CD14-positive monocyte (primary cell): ENCODE data around the gene HOGA1. TPM values are rescaled to one million over a fixed set of nuclear protein-coding genes. Genes with fewer than 3 reads are reported as not detected.

ENCODE experiments used
- DNase-seq, 3 donors: peaks; one replicate each; pipeline ENCODE4 v3.0.0-alpha.2; 2011 to 2022
- H2AFZ ChIP-seq: 2 replicates; pipeline ENCODE4 v1.6.0; 2012; ENCODE audit warnings: mild to moderate bottlenecking, low read depth, low read length, inconsistent platforms; ENCODE audit not compliant: insufficient read depth, poor library complexity, severe bottlenecking
- H3K27ac ChIP-seq, 2 donors: 1 replicate in 1 of 2; 2 replicates in 1 of 2; pipeline ENCODE4 v1.5.1; 2012 to 2013; ENCODE audit warnings: low read length in 2 of 2, control low read depth in 1 of 2, inconsistent platforms in 1 of 2, low read depth in 1 of 2, mild to moderate bottlenecking in 1 of 2
- H3K27me3 ChIP-seq, 2 donors: one replicate each; pipeline versions ENCODE4 v1.6.0 to v1.6.1; 2011 to 2013; ENCODE audit warnings: low read length in 2 of 2; ENCODE audit not compliant: control insufficient read depth in 2 of 2, insufficient read depth in 2 of 2
- H3K36me3 ChIP-seq, 2 donors: replicated peaks in 1 of 2; 1 replicate in 1 of 2; 2 replicates in 1 of 2; pipeline versions ENCODE4 v1.5.1 to v1.6.1; 2012 to 2013; ENCODE audit warnings: low read length in 2 of 2, control low read depth in 1 of 2, inconsistent platforms in 1 of 2, mild to moderate bottlenecking in 1 of 2; ENCODE audit not compliant: insufficient read depth in 2 of 2, control insufficient read depth in 1 of 2
- H3K4me1 ChIP-seq, 2 donors: 1 replicate in 1 of 2; 2 replicates in 1 of 2; pipeline versions ENCODE4 v1.5.1 to v1.6.1; 2012 to 2013; ENCODE audit warnings: low read length in 2 of 2, control low read depth in 1 of 2, inconsistent platforms in 1 of 2, mild to moderate bottlenecking in 1 of 2, moderate library complexity in 1 of 2; ENCODE audit not compliant: insufficient read depth in 2 of 2, control insufficient read depth in 1 of 2
- H3K4me2 ChIP-seq: replicated peaks from 2 replicates; pipeline ENCODE3; 2012; ENCODE audit warnings: low read length, moderate library complexity, mild to moderate bottlenecking; ENCODE audit not compliant: poor library complexity, severe bottlenecking; ENCODE audit errors: extremely low read depth
- H3K4me3 ChIP-seq, 3 experiments: fragments of 200-600 bp in 1 of 3; sonication (generic) in 1 of 3; replicated peaks in 1 of 3; 1 replicate in 2 of 3; 2 replicates in 1 of 3; pipeline ENCODE4 v1.5.1; 2011 to 2013; ENCODE audit warnings: low read length in 3 of 3, mild to moderate bottlenecking in 3 of 3, control low read depth in 2 of 3, low read depth in 2 of 3, inconsistent platforms in 1 of 3, moderate library complexity in 1 of 3
- H3K79me2 ChIP-seq: 2 replicates; pipeline ENCODE4 v1.6.0; 2012; ENCODE audit warnings: mild to moderate bottlenecking, control low read depth, inconsistent platforms, low read length, moderate library complexity; ENCODE audit not compliant: insufficient read depth
- H3K9ac ChIP-seq: 2 replicates; pipeline ENCODE4 v1.6.0; 2017; ENCODE audit warnings: low read length, mild to moderate bottlenecking; ENCODE audit not compliant: insufficient read depth, poor library complexity, severe bottlenecking
- H3K9me3 ChIP-seq, 2 donors: replicated peaks in 1 of 2; 1 replicate in 1 of 2; 2 replicates in 1 of 2; pipeline versions ENCODE4 v1.5.1 to v1.6.1; 2012 to 2013; ENCODE audit warnings: low read length in 2 of 2, control low read depth in 1 of 2; ENCODE audit not compliant: control insufficient read depth in 1 of 2, insufficient read depth in 1 of 2
- H4K20me1 ChIP-seq: 2 replicates; pipeline ENCODE4 v1.6.0; 2012; ENCODE audit warnings: mild to moderate bottlenecking, low read length, control low read depth, moderate library complexity; ENCODE audit not compliant: insufficient read depth
- H3K27ac Mint-ChIP-seq, 7 donors: one replicate each; pipeline ENCODE4 v1.8.0; 2020; ENCODE audit warnings: mild to moderate bottlenecking in 7 of 7, mixed read lengths in 7 of 7, moderate library complexity in 6 of 7, inconsistent platforms in 2 of 7
- H3K27me3 Mint-ChIP-seq, 3 donors: one replicate each; pipeline ENCODE4 v1.8.0; 2021 to 2022; ENCODE audit warnings: low read depth in 3 of 3, mild to moderate bottlenecking in 3 of 3, mixed read lengths in 3 of 3, moderate library complexity in 3 of 3, inconsistent platforms in 1 of 3
- H3K36me3 Mint-ChIP-seq, 2 donors: one replicate each; pipeline ENCODE4 v1.8.0; 2020; ENCODE audit warnings: mixed read lengths in 2 of 2, inconsistent platforms in 1 of 2, mild to moderate bottlenecking in 1 of 2
- H3K4me1 Mint-ChIP-seq: one replicate; pipeline ENCODE4 v1.8.0; 2020; ENCODE audit warnings: mild to moderate bottlenecking, mixed read lengths
- H3K4me3 Mint-ChIP-seq, 2 donors: one replicate each; pipeline ENCODE4 v1.8.0; 2020; ENCODE audit warnings: mild to moderate bottlenecking in 2 of 2, mixed read lengths in 2 of 2, moderate library complexity in 1 of 2
- H3K9me3 Mint-ChIP-seq, 7 donors: one replicate each; pipeline ENCODE4 v1.8.0; 2020 to 2022; ENCODE audit warnings: mixed read lengths in 7 of 7, mild to moderate bottlenecking in 6 of 7, moderate library complexity in 6 of 7, inconsistent platforms in 2 of 7
- WGBS: methylation state at CpG from one replicate; pipeline ENCODE4 v1.1.5; 2013; ENCODE audit warnings: missing lambda C conversion rate; ENCODE audit not compliant: insufficient coverage; 5-methylcytosine and 5-hydroxymethylcytosine counted together
- intact Hi-C, 2 donors: fragments of 100-400 bp; cut with micrococcal nuclease; formaldehyde crosslinking; loops; one replicate each; pipeline versions ENCODE4 v1.15.0 to v1.15.1; 2023
- polyA plus RNA-seq, 3 donors: library from polyadenylated mRNA; depleted of rRNA in 1 of 3; unstranded in 2 of 3; stranded (reverse) in 1 of 3; fragments of 300-500 nt in 2 of 3; fragments of >200 nt in 1 of 3; fragmentation: Illumina TruSeq in 2 of 3; gene quantifications; 1 replicate in 2 of 3; 2 replicates in 1 of 3; pipeline ENCODE4 v1.2.3, GENCODE V29; 2012 to 2021
- TF ChIP-seq, protein P1 (sequence below): fragments of 200-600 bp; IDR thresholded peaks from one replicate; pipeline ENCODE4 v1.8.0; 2022; ENCODE audit warnings: antibody characterized with exemption, mild to moderate bottlenecking

Gene HOGA1
- polyA plus RNA-seq, 3 donors = not detected

DNA sequence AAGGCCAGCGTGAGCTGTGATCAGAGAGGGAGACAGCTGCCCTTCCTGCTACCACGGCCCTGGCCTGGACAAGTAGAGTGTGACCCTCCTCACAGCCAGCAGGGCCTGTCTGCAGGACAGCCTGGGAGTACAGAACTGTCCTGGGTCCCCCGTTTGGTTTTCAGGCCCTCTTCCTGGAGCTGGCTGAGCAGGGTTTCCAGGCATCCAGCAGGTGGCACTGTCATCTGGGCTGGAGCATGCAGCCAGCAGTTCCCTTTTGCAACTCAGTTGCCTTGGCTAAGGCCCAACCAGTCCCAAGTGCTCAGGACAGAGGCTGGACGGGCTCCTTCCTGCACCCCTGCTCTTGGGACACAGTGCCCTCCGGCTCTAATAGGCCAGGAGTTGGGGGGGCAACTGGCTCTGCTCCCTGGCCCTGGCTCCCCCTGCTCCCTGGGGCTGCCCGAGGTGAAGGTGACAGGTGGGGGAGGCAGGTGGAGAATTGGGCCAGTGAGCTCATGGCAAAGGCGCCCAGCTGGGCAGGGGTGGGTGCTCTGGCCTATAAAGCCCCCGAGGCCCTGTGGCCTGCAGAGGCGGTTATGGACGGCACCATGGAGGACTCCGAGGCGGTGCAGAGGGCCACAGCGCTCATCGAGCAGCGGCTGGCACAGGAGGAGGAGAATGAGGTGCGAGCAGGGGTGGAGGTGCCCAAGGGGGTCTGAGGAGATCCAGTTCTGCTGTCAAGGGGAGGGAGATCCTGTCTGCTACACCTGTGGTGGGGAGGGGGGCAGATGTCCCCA lies 11.8 kb upstream of the HOGA1 start, which contains the start of gene ANKRD2:
TSS of gene ANKRD2 (plus strand) at position 566 of the 776 bp plus-strand sequence. CDS start at position 576, 10 bp downstream.
- peaks cover 27 to 39% of the 10 kb centered on the region in 2 donors for H3K36me3 Mint-ChIP-seq
- no peak within 1 kb of the TSS for H3K4me3 Mint-ChIP-seq
- H3K36me3 ChIP-seq = peaks cover 28 to 44% of the 10 kb centered on the region in 2 donors
- no peak within 1 kb of the TSS for H3K27ac ChIP-seq
- H3K27me3 Mint-ChIP-seq = peaks cover 0 to 3% (median under 1%) of the 10 kb centered on the region in 3 donors
- no peak within 1 kb of the TSS for H3K4me2 ChIP-seq
- intact Hi-C loops = loop anchor here in 1 of 2 donors (10.0 kb wide), 2 partner anchors 92 to 162 kb away; partner anchors contain the start of gene ZFYVE27
- no peaks in the 10 kb centered on the region for H3K79me2 ChIP-seq
- peaks cover 4% of the 10 kb centered on the region for H4K20me1 ChIP-seq
- H3K4me1 Mint-ChIP-seq = no peaks in the 10 kb centered on the region
- H2AFZ ChIP-seq = no peak within 1 kb of the TSS
- peak within 1 kb of the TSS in 2 of 7 donors; percentile 26 to 66 for H3K27ac Mint-ChIP-seq
- DNase-seq = peak; percentile 47 to 65 (median 47)
- 67% methylated on average over 13 of the region's 16 CpGs for WGBS
- no peaks in the 10 kb centered on the region for H3K27me3 ChIP-seq
- no peak within 1 kb of the TSS for H3K9ac ChIP-seq
- H3K9me3 Mint-ChIP-seq = no peaks in the 10 kb centered on the region
- H3K9me3 ChIP-seq = no peaks in the 10 kb centered on the region
- no peaks in the 10 kb centered on the region for H3K4me1 ChIP-seq
- TF ChIP-seq, protein P1, sequence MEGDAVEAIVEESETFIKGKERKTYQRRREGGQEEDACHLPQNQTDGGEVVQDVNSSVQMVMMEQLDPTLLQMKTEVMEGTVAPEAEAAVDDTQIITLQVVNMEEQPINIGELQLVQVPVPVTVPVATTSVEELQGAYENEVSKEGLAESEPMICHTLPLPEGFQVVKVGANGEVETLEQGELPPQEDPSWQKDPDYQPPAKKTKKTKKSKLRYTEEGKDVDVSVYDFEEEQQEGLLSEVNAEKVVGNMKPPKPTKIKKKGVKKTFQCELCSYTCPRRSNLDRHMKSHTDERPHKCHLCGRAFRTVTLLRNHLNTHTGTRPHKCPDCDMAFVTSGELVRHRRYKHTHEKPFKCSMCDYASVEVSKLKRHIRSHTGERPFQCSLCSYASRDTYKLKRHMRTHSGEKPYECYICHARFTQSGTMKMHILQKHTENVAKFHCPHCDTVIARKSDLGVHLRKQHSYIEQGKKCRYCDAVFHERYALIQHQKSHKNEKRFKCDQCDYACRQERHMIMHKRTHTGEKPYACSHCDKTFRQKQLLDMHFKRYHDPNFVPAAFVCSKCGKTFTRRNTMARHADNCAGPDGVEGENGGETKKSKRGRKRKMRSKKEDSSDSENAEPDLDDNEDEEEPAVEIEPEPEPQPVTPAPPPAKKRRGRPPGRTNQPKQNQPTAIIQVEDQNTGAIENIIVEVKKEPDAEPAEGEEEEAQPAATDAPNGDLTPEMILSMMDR = peak; percentile 83
- no peak within 1 kb of the TSS for H3K4me3 ChIP-seq

DNA sequence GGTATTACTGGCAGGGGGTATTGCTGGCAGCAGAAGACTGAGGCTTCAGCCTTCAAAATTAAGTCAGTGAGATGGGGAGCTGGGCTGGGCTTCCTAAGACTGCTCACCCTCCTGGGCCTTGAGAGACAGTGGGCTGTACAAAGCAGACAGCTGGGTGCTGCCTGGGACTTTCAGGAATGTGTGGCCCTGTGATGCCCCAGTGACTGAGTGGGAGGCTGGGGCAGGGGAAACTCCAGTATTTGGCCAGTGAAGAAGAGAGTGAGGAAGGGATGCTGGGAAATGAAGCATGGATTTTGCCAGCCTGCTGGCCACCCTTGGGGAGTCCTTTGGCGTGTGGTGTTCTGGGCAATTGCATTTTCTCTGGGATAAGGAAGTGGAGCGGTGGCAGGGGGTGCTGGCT lies 11.2 kb upstream of the HOGA1 start:
- no peaks in the 10 kb centered on the region for H3K27me3 ChIP-seq
- H3K79me2 ChIP-seq = no peaks in the 10 kb centered on the region
- no peak overlapping the region for H3K27ac ChIP-seq
- no peak overlapping the region for H3K4me3 ChIP-seq
- Mint-ChIP-seq H3K36me3 (peaks cover 24 to 38% of the 10 kb centered on the region in 2 donors), H3K4me3 (no peak overlapping the region), H3K9me3 (no peaks in the 10 kb centered on the region), H3K27ac (no peak overlapping the region), H3K27me3 (peaks cover 2 to 7% (median 6%) of the 10 kb centered on the region in 3 donors), H3K4me1 (no peaks in the 10 kb centered on the region)
- TF ChIP-seq, protein P1 = no peak
- no peak overlapping the region for H3K4me2 ChIP-seq
- no peak for DNase-seq
- H3K9me3 ChIP-seq = no peaks in the 10 kb centered on the region
- H3K36me3 ChIP-seq = peaks cover 25 to 41% of the 10 kb centered on the region in 2 donors
- peaks cover 4% of the 10 kb centered on the region for H4K20me1 ChIP-seq
- no peaks in the 10 kb centered on the region for H3K4me1 ChIP-seq
- no peak overlapping the region for H3K9ac ChIP-seq
- no CpG with 5 or more reads among the region's 2 CpGs for WGBS
- intact Hi-C loops = loop anchor here in 1 of 2 donors (10.0 kb wide), 2 partner anchors 92 to 162 kb away; partner anchors contain the start of gene ZFYVE27
- no peak overlapping the region for H2AFZ ChIP-seq
